Measurements from ENCODE around the gene ORMDL3.
"Not testable (repeated sequence)": the region's sequence is repeated elsewhere in the genome, so short reads cannot be mapped to it uniquely, and the experiment has no call there.

ORMDL3 gene

DNA sequence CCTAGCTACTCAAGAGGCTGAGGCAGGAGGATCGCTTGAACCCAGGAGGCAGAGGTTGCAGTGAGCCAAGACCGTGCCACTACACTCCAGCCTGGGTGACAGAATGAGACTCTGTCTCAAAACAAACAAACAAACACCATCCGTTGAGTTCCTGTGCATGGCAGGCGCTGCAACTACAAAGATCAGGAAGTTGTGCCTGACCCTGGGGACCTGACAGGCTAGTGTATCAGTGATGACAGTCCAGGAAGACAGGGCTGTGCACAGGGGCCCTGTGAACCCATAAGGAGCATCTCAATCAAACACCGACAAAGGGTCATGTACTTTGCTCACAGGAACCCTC is 21.1 kb upstream of the ORMDL3 start:
- not testable (repeated sequence) for DNase-seq

- no peak for DNase-seq
Measured at GRCh38 chr17:39946551-39947330, 19.3 kb upstream of the ORMDL3 start.

DNA sequence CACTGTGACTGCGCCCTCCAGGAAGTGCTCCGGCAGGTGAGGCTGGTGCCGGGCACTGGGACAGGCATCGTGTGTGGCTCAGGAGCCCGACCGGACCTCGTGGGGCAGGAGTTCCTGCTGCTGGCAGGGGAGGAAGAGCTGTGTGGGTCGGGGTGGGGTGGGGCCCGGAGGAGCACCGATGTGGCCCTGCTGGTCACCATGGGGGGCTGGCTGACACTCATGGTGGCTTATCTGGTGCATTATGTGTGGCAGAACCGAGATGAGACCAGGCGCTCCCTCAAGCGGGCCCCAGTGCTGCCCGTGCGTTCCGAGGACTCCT is 17.0 kb upstream of the ORMDL3 start:
- DNase-seq: no peak

- no peak for DNase-seq
Measured at GRCh38 chr17:39943702-39944392, 16.4 kb upstream of the ORMDL3 start.

GRCh38 chr17:39939588-39940419 is 12.4 kb upstream of the ORMDL3 start:
- peak; percentile 26 for DNase-seq

- no peak for DNase-seq
Measured at GRCh38 chr17:39939106-39939505, 11.7 kb upstream of the ORMDL3 start.

DNA sequence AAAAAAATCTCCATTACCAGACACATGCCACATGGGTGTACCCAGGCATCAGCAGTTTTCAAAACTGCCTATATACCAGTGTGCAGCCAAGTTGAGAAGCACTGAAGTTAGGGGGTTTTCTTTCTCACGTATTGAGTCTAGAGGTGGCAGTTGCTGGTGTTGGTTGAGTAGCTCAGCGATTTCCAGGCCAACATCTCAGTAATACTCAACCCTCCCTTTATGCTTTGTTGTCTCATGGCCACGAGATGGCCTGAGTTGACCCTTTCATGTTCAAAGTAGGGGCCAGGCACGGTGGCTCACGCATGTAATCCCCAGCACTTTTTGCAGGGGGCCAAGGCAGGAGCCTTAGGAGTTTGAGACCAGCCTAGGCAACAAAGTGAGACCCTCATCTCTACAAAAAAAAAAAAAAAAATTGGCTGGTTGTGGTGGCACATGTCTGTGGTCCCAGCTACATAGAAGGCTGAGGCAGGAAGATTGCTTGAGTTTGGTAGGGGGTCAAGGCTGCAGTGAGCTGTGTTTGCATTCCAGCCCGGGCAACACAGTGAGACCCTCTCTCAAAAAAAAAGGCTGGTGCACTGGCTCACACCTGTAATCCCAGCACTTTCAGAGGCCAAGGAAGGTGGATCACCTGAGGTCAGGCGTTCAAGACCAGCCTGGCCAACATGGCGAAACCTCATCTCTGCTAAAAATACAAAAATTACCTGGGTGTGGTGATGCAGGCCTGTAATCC is 10.9 kb upstream of the ORMDL3 start:
- no peak for DNase-seq

DNA sequence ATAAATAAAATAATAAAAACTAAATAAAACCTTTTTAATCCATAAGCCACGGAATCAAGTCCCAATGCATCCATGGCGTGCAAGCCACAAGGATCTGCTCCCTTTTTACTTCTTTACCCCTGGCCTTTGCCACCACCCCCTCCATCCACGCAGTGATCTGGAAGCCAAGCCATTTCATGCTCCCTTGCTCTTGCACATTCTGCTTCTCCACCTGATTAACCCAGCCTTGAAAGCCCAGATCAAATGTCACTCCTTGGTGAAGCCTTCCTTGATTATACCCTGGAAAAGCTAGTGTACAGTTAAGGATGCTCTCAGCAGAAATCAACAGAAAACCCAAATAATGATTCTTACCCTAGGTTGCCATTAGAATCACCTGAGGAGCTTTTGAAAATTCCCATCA is 10.0 kb upstream of the ORMDL3 start:
- no peak for DNase-seq

DNA sequence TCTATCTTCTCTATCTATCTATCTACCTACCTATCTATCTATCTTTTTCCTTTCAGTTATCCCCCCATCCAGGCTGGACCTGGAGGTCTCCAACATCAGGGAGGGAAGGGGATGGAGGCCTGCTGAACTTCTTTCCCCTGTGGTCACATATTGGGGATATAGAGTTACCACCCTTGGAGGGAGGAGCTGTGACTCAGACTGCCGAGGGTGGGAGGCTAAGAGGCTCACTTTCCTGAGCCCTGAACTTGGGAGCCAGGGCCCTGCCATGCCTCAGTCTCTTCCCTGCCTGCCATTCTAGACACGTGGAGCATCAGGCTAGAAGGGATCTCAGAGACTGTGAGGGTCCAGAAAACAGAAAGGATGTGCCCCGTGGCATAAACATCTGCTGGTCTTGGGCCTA is 8.5 kb upstream of the ORMDL3 start:
- DNase-seq: no peak

DNA sequence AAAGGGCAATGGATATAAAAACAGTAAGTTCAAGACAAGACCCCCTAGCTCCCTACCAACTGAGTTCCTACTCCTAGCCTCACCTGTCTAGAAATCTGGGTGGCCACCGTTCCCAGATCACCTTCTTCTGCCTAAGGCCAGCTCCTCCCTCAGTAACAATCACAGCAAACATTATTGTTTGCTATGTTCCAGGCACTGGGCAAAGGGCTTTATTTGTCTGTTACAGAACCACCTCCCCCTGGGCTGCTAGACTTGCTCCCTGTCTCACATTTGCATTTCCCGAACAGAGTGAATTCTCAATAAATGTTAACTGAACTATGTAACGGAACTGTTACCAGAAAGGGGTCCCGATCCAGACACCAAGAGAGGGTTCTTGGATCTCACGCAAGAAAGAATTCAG is 6.9 kb upstream of the ORMDL3 start:
- DNase-seq: no peak

DNA sequence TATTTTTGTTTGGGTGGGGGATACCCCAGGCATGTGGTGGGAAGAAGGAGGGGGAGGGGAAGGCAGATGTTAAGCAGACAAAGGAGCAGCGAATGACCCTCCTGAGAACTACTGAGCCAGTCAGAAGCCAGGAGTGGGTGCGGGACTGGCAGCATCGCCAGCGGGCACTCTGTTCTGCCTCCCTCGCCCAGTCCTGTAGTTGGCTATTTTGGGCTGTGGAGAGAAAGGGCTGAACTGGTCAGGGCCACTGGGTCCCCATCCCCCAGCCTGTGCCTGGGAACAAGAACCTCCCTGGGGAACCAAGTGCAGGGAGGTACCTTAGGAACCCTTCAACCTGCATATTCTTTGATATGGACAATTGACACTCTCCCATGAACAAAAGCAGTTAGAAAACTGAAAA is 6.5 kb upstream of the ORMDL3 start:
- no peak for DNase-seq

DNA sequence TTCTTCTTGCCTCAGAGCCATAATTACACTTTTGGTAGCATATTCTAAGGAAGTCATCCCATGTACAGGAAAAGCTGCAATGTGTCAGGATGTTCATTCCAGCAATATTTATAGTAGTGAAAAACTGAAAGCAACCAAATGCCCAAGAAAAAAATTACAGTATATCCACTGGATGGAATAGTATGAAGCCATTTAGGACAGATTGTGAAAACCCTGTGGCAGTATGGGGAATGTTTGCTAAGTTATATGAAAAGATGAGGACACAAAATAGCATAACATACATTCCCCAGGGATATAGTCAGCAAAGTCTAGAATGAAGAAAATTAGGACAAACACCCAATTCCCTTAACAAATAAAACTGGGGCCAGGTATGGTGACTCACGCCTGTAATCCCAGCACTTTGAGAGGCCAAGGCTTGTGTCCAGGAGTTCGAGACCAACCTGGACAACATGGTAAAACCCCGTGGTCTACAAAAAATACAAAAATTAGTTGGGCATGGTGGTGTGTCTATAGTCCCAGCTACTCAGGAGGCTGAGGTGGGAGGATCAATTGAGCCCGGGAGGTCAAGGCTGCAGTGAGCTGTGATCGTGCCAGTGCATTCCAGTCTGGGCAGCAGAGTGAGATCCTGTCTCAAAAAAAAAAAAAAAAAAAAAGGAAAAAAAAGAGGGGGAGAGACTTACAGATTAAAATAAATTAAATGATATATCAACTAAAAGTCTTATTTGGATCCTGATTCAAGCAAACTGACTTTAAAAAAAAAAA is 2.4 kb upstream of the ORMDL3 start:
- no peak for DNase-seq

GRCh38 chr17:39928858-39929645 is 1.7 kb upstream of the ORMDL3 start:
- peak; percentile 19 for DNase-seq

DNA sequence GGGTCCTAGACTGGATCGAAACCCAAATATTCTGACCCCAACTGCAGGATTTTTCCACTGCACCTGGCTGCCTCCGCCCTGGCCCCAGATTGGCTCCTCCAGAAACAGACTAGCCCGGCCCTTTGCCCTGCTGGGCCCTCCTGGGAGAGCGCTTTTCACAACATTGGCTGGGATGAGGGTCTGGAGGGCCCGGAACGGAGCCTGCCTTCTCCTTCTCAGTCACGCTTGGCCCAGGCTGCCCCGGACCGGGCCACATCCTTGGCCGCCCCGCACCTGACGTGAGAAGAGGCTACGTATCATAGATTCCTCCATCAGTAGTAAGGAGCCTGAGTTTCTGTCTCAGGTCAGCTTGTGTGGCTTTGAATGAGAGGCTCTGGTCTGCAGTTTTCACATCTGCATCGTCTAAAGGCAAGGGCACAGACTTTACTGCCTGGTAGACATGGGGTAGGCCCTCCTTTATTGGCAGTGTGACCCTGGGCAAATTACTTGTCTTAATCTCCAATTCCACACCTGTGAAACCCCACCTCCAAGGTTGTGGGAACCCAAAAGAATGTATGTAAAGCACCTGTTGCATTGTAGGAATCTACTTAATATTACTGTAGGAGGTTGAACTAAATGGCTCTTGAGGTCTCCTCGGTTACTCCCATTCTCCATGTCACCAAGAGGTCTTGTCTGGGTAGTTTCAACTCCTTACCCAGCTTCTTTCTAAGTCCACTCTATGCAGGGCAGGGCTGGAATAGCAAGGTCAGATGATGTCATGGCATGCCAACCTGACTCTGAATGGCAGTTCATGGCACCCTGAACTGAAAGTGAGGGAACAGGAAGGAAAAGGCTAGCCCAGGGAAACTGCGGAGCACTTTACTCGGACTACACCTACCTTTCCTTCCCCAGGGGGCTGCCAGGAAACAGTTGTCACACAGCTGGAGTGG is 792 bp upstream of the ORMDL3 start:
- DNase-seq: no peak

- DNase-seq: peak; percentile 18
Measured at GRCh38 chr17:39926588-39927100, 757 bp downstream of the ORMDL3 start.

GRCh38 chr17:39926135-39926587 is 1.2 kb downstream of the ORMDL3 start:
- no peak for DNase-seq

GRCh38 chr17:39925282-39926134 is 1.9 kb downstream of the ORMDL3 start:
- DNase-seq: no peak

- no peak for DNase-seq
Measured at GRCh38 chr17:39924691-39925055, 2.7 kb downstream of the ORMDL3 start.
